GM19035 (cell line): ENCODE data around the gene PLCL1.

ENCODE experiments used
- ATAC-seq: cut with Tn5 transposase; IDR thresholded peaks from one replicate; pipeline ENCODE4 v1.9.1; 2021; ENCODE audit not compliant: unreplicated experiment

Gene PLCL1

DNA sequence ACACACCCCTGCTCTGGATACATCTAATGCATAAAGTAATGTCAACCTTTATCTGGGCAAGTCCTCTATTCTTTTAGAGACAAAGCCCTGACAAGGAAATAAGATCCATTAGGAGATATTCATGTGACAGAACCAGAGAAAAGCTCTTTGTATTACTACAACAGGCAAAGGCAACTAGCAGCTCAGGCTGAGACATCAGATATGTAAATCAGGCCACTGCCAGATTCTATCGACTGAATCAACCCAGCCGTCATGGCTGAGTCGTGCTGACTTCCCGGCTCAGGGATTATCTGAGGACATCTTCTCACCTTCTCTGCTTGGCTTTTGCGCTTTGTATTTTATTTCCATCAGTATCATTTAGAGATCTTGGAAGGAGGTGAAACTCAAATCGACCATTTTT lies 294.5 kb downstream of the PLCL1 start:
- no peak for ATAC-seq

GRCh38 chr2:198100346-198100745 lies 296.0 kb downstream of the PLCL1 start:
- no peak for ATAC-seq

DNA sequence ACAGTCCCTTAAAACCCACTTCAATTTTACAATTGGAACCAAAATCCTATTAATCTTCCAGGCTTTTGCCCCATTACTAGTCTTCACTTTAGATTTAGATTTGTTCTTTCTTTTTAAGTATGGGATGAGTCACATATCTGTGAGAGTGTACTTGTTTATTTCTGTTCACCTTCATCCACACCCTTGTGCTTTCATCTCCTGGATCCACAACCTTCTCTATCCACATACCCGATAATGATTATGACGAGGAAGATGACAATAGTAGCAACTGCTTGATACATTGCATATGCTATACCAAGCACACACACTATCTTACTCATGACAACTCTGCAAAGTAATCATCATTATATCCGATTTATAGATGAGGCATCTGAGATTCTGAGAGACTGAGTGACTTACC lies 297.3 kb downstream of the PLCL1 start:
- ATAC-seq, result no peak

DNA sequence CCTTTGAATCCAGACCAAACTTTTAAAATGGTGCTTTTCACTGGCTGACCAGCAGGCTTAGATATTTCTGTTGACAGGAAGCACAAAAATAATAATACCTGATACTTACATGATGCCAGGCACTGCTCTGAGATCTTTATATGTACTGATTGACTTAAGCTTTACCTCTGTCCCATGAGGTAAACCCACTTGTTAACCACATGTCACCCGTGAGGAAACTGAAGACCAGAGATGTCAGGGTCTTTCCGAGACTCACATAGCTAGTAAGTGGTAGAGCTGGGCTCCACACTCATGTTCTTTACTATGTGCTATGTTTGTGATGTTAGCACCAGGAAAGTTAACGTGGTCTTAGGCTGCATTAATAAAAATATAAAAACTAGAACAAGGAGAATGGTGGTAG lies 297.7 kb downstream of the PLCL1 start:
- ATAC-seq, result no peak

DNA sequence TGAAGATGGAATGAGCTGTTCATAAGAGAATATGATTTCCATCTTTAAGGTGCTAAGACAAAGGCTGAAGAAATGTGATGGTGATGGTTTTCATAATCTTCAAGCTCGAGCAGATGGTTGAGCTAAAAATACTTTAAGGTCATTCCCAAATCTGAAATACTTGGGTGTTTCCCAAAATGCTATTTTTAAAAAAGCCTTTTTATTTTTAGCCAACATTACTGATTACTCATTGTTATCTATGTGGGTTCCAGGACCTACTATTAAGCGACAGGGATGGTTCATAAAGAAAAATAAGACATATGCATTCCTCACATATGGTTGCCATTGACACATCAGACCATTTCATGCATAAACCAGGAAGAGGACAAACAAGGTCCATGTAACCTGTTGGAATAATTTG lies 298.5 kb downstream of the PLCL1 start:
- ATAC-seq, result no peak

- ATAC-seq, result no peak
Observed at GRCh38 chr2:198106621-198107385, 302.4 kb downstream of the PLCL1 start.

GRCh38 chr2:198113316-198113715 lies 308.9 kb downstream of the PLCL1 start:
- no peak for ATAC-seq

- no peak for ATAC-seq
Observed at GRCh38 chr2:198114064-198114463, 309.7 kb downstream of the PLCL1 start.

GRCh38 chr2:198115201-198115600 lies 310.8 kb downstream of the PLCL1 start:
- no peak for ATAC-seq

DNA sequence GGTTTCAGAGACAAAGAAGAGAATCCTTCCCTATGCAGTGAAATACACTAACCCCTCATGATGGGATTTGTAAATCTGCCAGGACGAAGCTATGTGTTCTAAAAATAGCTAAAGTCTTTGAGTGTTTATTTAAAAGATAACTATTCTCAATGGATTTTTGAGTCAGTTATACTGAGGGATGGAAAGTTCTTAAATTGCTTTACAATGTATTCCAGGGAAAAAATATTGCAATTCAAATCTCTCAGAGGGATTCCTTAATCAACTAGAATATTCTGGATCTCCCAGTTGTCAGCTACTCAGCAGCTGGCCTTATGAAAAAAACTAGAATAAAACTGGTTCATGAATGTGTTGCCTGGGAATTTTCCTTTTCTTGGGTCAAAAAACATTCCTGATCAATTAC lies 312.4 kb downstream of the PLCL1 start:
- ATAC-seq, result no peak

GRCh38 chr2:198117406-198118041 lies 313.1 kb downstream of the PLCL1 start:
- no peak for ATAC-seq

GRCh38 chr2:198127627-198128026 lies 323.2 kb downstream of the PLCL1 start:
- ATAC-seq, result peak; percentile 61

GRCh38 chr2:198129609-198130008 lies 325.2 kb downstream of the PLCL1 start:
- no peak for ATAC-seq

- ATAC-seq, result no peak
Observed at GRCh38 chr2:198134293-198134955, 330.0 kb downstream of the PLCL1 start.

- ATAC-seq, result no peak
Observed at GRCh38 chr2:198135481-198135934, 331.1 kb downstream of the PLCL1 start.

- ATAC-seq, result no peak
Observed at GRCh38 chr2:198136142-198136541, 331.7 kb downstream of the PLCL1 start.

GRCh38 chr2:198137733-198138132 lies 333.3 kb downstream of the PLCL1 start:
- no peak for ATAC-seq

- ATAC-seq, result no peak
Observed at GRCh38 chr2:198141726-198142125, 337.3 kb downstream of the PLCL1 start.

GRCh38 chr2:198143156-198143555 lies 338.8 kb downstream of the PLCL1 start:
- ATAC-seq, result no peak

GRCh38 chr2:198143793-198144192 lies 339.4 kb downstream of the PLCL1 start:
- ATAC-seq, result no peak

- no peak for ATAC-seq
Observed at GRCh38 chr2:198144660-198145059, 340.3 kb downstream of the PLCL1 start.

GRCh38 chr2:198146346-198146940 lies 342.1 kb downstream of the PLCL1 start:
- no peak for ATAC-seq
